ENCODE data around the gene ABCA8. TPM values are rescaled to one million over a fixed set of nuclear protein-coding genes. Genes with fewer than 3 reads are reported as not detected.

The ABCA8 gene
- total and polyA plus RNA-seq, 10 of the 15 experiments (the other 5 are each of a cell fraction or from before 2014, with no cell fraction given): 0.05 to 0.15 TPM; not detected in 8

- ChIA-PET SMC1A (ENCODE audit: uncharacterized antibody, unreplicated experiment) (no interaction called here), RAD21 (ENCODE audit: unreplicated experiment) (no interaction called here), POLR2A (no interaction called here), CTCF (no interaction called here)
- Histone ChIP-seq H3K9me3 (replicated peaks; ENCODE audit: control insufficient read depth, insufficient read depth, low read length) (no peaks in the 10 kb centered on the region; the same call in 2 of the 3 replicates), H3K9ac (ENCODE audit: control insufficient read depth, insufficient read depth, low read length) (no peak overlapping the region), H2AFZ (ENCODE audit: control insufficient read depth, low read depth, low read length) (no peak overlapping the region), H3K79me2 (ENCODE audit: control insufficient read depth, insufficient read depth, low read length) (no peaks in the 10 kb centered on the region), H3K4me3 (no peak overlapping the region), H3K36me3 (ENCODE audit: control insufficient read depth in 2 of 2, insufficient read depth in 2 of 2, low read length in 1 of 2) (no peaks in the 10 kb centered on the region), H3K4me1 (ENCODE audit: control insufficient read depth, insufficient read depth, low read length) (no peaks in the 10 kb centered on the region), H3K27ac (ENCODE audit: control insufficient read depth, insufficient read depth) (no peak overlapping the region), H3K27me3 (replicated peaks in 1 of 2; ENCODE audit: control insufficient read depth in 2 of 2, insufficient read depth in 2 of 2, low read length in 1 of 2) (no peaks in the 10 kb centered on the region), H4K20me1 (ENCODE audit: control insufficient read depth, insufficient read depth) (no peaks in the 10 kb centered on the region), H3K4me2 (ENCODE audit: control insufficient read depth, insufficient read depth) (no peak overlapping the region)
- intact Hi-C loops (cut with micrococcal nuclease; ENCODE audit: unreplicated experiment) (no loop called here), in situ Hi-C loops (cut with MboI) (no loop called here)
- FAIRE-seq (no peak), DNase-seq (ENCODE audit: low read depth, low spot score) (no peak), ATAC-seq (no peak)
- BruUV-seq (replicated peaks): no TSS peak
- 45% methylated on average over 4 of the region's 4 CpGs for WGBS (ENCODE audit: insufficient coverage, insufficient replicate concordance, low lambda C conversion rate, missing lambda C conversion rate)
- TF ChIP-seq NFIC (IDR thresholded peaks at IDR 0.05; ENCODE audit: low read depth, low read length) (no peak), SMC3 (IDR thresholded peaks at IDR 0.05; ENCODE audit: borderline replicate concordance, low read length) (no peak), ETV6 (conservative IDR thresholded peaks at IDR 0.05 in 1 of 2, IDR thresholded peaks at IDR 0.05 in 1 of 2; ENCODE audit: borderline replicate concordance in 1 of 2, low read depth in 1 of 2) (no peak), ZBTB33 (IDR thresholded peaks at IDR 0.05) (no peak), MLLT1 (IDR thresholded peaks at IDR 0.05) (no peak), BACH1 (IDR thresholded peaks at IDR 0.05; ENCODE audit: borderline replicate concordance) (no peak), WRNIP1 (IDR thresholded peaks at IDR 0.05; ENCODE audit: borderline replicate concordance, low read depth, low read length) (no peak), ZBED1 (IDR thresholded peaks at IDR 0.05; ENCODE audit: borderline replicate concordance) (no peak), PKNOX1 (IDR thresholded peaks at IDR 0.05) (no peak), POU2F2 (IDR thresholded peaks at IDR 0.05; ENCODE audit: borderline replicate concordance, low read depth, low read length) (no peak), ZNF687 (IDR thresholded peaks at IDR 0.05) (no peak), RB1 (IDR thresholded peaks at IDR 0.05; ENCODE audit: borderline replicate concordance) (no peak)
Measured at GRCh38 chr17:68954146-68954896, 871 bp downstream of the ABCA8 start.

All from GM12878 (cell line).